Measurements from ENCODE around the gene SLC35E1.

GRCh38 chr19:16586991-16587832, 15.0 kb upstream of the SLC35E1 start:
- TF ChIP-seq POLR2A (IDR thresholded peaks at IDR 0.05; ENCODE audit: low read length): no peak
- no peak for TF ChIP-seq GATA1 (IDR thresholded peaks at IDR 0.05; ENCODE audit: low read depth, low read length)
